ENCODE data around the gene ARHGAP6. TPM values are rescaled to one million over a fixed set of nuclear protein-coding genes. Genes with fewer than 3 reads are reported as not detected.

Gene ARHGAP6
- total RNA-seq, 1 donor from 2014 or later = 1.2 TPM

GRCh38 chrX:11438380-11438723 is 227.4 kb downstream of the ARHGAP6 start:
- Histone ChIP-seq H3K4me1 (no peaks in the 10 kb centered on the region), H4K20me1 (ENCODE audit: low read depth) (no peaks in the 10 kb centered on the region), H3K79me2 (ENCODE audit: low read depth) (no peaks in the 10 kb centered on the region), H3K9me3 (ENCODE audit: low read depth) (no peaks in the 10 kb centered on the region), H3K4me2 (no peak overlapping the region), H3K27ac (no peak overlapping the region), H3F3A (ENCODE audit: low read depth) (no peaks in the 10 kb centered on the region), H3K36me3 (no peaks in the 10 kb centered on the region), H3K4me3 (no peak overlapping the region), H2AFZ (replicated peaks) (no peak overlapping the region), H3K9ac (no peak overlapping the region), H3K27me3 (no peaks in the 10 kb centered on the region)
- no peak for DNase-seq (ENCODE audit: low spot score)
- Mint-ChIP-seq H3K27me3 (ENCODE audit: insufficient read depth, low read depth) (peaks cover 3% of the 10 kb centered on the region), H3K27ac (no peak overlapping the region), H3K36me3 (no peaks in the 10 kb centered on the region), H3K9me3 (no peaks in the 10 kb centered on the region), H3K4me3 (no peak overlapping the region), H3K4me1 (peaks cover 13% of the 10 kb centered on the region)
- TF ChIP-seq EZH2phosphoT487 (IDR thresholded peaks at IDR 0.05) (no peak), EZH2 (IDR thresholded peaks at IDR 0.05) (no peak), CTCF (IDR thresholded peaks at IDR 0.05) (no peak)

GRCh38 chrX:11437642-11438379 is 227.9 kb downstream of the ARHGAP6 start:
- H3K79me2 ChIP-seq (ENCODE audit: low read depth) = no peaks in the 10 kb centered on the region
- DNase-seq (ENCODE audit: low spot score) = no peak
- no peaks in the 10 kb centered on the region for H3K36me3 Mint-ChIP-seq
- H3F3A ChIP-seq (ENCODE audit: low read depth) = no peaks in the 10 kb centered on the region
- H3K27me3 Mint-ChIP-seq (ENCODE audit: insufficient read depth, low read depth) = peaks cover 3% of the 10 kb centered on the region
- no peak overlapping the region for H3K4me3 ChIP-seq
- no peak overlapping the region for H3K27ac Mint-ChIP-seq
- H3K9me3 ChIP-seq (ENCODE audit: low read depth) = no peaks in the 10 kb centered on the region
- H3K9me3 Mint-ChIP-seq = no peaks in the 10 kb centered on the region
- H3K4me3 Mint-ChIP-seq = no peak overlapping the region
- no peak for TF ChIP-seq EZH2phosphoT487 (IDR thresholded peaks at IDR 0.05)
- no peak for TF ChIP-seq CTCF (IDR thresholded peaks at IDR 0.05)
- no peak for TF ChIP-seq EZH2 (IDR thresholded peaks at IDR 0.05)
- H3K4me1 ChIP-seq = no peaks in the 10 kb centered on the region
- H3K4me1 Mint-ChIP-seq = peaks cover 13% of the 10 kb centered on the region
- H3K36me3 ChIP-seq = no peaks in the 10 kb centered on the region
- no peaks in the 10 kb centered on the region for H3K27me3 ChIP-seq
- no peak overlapping the region for H3K9ac ChIP-seq
- no peak overlapping the region for H2AFZ ChIP-seq (replicated peaks)
- H4K20me1 ChIP-seq (ENCODE audit: low read depth) = no peaks in the 10 kb centered on the region
- no peak overlapping the region for H3K27ac ChIP-seq
- no peak overlapping the region for H3K4me2 ChIP-seq

- Histone ChIP-seq H3K9me3 (ENCODE audit: low read depth) (no peaks in the 10 kb centered on the region), H3K27ac (no peak overlapping the region), H3K4me3 (no peak overlapping the region), H3F3A (ENCODE audit: low read depth) (no peaks in the 10 kb centered on the region), H3K36me3 (no peaks in the 10 kb centered on the region), H3K9ac (no peak overlapping the region), H3K4me2 (no peak overlapping the region), H3K4me1 (no peaks in the 10 kb centered on the region), H3K79me2 (ENCODE audit: low read depth) (no peaks in the 10 kb centered on the region), H3K27me3 (no peaks in the 10 kb centered on the region), H4K20me1 (ENCODE audit: low read depth) (no peaks in the 10 kb centered on the region), H2AFZ (replicated peaks) (no peak overlapping the region)
- Mint-ChIP-seq H3K4me1 (peaks cover 13% of the 10 kb centered on the region), H3K27me3 (ENCODE audit: insufficient read depth, low read depth) (peaks cover 3% of the 10 kb centered on the region), H3K27ac (no peak overlapping the region), H3K9me3 (no peaks in the 10 kb centered on the region), H3K36me3 (no peaks in the 10 kb centered on the region), H3K4me3 (no peak overlapping the region)
- DNase-seq (ENCODE audit: low spot score) = no peak
- TF ChIP-seq CTCF (IDR thresholded peaks at IDR 0.05) = no peak
- no peak for TF ChIP-seq EZH2phosphoT487 (IDR thresholded peaks at IDR 0.05)
- no peak for TF ChIP-seq EZH2 (IDR thresholded peaks at IDR 0.05)
Observed at GRCh38 chrX:11435568-11435967, 230.2 kb downstream of the ARHGAP6 start.

Data from neural progenitor cell (in vitro differentiated cells).